ENCODE results near the gene CCDC146.
"Not testable (repeated sequence)": the region's sequence is repeated elsewhere in the genome, so short reads cannot be mapped to it uniquely, and the experiment has no call there.

The CCDC146 gene

DNA sequence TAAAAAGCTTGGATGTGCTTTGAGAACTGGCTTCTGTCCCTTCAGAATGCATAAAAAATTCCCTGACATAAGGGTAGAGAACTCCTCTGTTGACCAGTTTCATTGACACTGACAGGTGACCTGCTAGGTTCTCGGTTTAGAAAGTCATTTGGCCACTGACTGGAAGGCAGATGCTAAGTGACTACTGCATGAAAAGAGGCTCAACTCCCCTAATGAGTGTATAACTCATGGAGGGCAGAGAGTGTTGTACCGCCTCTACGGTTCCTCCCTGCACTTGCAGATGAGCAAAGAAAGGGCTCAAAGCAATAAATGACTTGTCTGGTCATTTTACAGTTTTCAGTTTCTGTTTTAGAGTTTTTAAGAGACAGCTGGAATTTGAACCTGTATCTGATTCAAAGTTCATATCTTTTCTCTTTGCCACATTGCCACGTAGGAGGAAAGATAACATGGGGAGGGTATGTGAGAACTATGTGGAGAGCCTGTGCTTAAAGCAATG, 80.1 kb downstream of the CCDC146 start:
- DNase-seq (ENCODE audit: low spot score) = no peak

DNA sequence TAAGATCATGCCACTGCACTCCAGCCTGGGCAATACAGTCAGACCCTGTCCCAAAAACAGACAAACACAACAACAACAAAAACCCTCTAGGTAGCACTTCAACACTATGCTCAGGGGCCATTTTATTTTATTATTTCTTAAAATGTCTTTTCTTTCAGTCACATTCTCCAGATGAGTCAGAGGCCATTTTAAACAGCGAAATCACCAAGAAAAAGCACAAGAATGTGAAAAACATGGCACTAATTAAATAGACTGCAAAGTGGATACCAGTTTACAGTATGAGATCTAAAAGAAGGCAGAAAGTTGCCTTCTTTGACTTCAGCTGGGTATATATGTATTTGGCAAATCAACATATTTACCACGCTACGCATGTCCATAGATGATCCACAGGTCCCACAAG, 83.3 kb downstream of the CCDC146 start:
- no peak for DNase-seq (ENCODE audit: low spot score)

DNA sequence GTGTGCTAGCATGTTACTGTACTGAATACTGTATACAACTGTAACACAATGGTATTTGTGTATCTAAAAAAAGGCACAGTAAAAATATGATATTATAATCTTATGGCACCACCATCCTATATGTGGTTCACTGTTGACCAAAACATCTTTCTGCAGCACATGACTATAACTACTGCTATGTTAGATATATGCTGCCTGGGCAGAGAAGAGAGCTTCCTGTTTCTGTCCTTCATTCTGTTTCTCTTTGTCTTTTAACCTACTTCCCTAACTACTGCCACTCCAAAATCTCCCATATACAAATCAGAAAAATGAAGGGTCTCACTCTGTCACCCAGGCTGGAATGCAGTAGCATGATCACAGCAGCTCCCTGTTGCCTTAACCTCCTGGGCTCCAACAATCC, 86.0 kb downstream of the CCDC146 start:
- no peak for DNase-seq (ENCODE audit: low spot score)

DNA sequence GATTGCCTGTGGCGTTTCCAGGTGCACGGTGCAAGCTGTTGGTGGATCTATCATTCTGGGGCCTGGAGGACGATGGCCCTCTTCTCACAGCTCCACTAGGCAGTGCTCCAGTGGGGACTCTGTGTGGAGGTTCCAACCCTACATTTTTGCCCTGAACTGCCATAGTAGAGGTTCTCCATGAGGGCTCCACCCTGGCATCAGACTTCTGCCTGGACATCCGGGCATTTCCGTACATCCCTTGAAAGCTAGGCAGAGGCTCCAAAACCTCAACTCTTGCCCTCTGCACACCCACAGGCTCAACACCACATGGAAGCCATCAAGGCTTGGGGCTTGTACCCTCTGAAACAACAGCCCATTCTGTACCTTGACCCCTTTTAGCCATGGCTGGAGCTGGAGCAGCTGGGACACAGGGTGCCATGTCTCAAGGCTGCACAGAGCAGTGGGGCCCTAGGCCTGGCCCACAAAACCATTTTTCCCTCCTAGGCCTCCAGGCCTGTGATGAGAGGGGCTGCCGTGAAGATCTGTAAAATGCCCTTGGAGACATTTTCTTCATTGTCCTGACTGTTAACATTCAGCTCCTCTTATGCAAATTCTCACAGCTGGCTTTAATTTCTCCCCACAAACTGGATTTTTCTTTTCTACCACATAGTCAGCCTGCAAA, 87.2 kb downstream of the CCDC146 start:
- DNase-seq (ENCODE audit: low spot score) = no peak

DNA sequence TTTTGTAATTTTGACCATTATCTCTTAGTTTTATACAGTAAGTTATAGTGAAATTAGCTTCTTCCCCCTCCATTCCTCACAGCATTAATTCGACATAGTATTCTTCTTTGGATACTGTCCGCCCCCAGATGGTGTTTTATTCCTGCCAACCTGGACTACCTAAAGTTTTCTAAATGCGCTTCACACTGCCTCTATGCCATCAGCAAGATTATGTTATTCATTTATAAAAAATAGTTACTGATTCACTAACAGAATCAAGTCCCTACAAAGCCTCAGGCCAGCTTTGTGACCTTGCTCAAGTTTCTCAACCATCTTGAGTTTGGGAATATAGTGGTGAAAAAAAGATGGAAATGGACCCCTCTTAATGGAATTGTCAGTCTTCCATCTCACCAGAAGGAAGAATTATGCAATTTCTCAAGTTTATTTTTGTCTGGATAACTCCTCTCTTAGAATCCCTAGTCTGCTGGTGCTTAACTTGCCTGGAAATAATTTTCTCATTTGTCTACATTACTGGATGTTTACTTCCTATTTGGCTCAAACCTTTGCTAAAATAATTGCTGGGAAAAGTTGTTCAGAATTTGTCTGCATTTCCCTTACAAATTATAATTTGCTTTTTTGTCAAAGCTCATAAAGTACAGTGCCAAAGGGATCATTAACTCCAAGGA, 93.9 kb downstream of the CCDC146 start:
- no peak for DNase-seq (ENCODE audit: low spot score)

DNA sequence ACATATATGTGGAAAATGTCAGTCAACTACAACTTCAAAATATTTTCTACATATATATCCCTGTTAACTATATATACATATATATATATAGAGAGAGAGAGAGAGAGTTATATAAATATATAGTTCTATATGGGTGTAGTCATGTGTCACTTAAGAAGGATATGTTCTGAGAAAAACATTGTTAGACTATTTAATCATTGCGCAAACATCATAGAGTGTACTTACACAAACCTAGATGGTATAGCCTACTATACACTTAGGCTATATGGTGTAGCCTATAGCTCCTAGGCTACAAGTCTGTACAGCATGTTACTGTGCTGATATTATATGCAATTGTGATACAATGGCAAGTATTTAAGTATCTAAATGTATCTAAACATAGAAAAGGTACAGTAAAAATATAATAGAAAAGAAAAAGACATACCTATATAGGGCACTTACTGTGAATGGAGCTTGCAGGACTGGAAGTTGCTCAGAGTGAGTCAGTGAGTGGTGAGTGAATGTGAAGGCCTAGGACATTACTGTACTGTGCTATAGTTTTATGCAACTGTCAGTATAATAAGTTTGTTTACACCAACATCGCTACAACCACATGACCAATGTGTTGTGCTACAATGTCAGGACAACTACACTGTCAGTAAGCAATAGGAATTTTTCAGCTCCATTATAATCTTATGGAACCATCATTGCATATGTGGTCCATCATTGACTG, 95.2 kb downstream of the CCDC146 start:
- DNase-seq (ENCODE audit: low spot score) = no peak

DNA sequence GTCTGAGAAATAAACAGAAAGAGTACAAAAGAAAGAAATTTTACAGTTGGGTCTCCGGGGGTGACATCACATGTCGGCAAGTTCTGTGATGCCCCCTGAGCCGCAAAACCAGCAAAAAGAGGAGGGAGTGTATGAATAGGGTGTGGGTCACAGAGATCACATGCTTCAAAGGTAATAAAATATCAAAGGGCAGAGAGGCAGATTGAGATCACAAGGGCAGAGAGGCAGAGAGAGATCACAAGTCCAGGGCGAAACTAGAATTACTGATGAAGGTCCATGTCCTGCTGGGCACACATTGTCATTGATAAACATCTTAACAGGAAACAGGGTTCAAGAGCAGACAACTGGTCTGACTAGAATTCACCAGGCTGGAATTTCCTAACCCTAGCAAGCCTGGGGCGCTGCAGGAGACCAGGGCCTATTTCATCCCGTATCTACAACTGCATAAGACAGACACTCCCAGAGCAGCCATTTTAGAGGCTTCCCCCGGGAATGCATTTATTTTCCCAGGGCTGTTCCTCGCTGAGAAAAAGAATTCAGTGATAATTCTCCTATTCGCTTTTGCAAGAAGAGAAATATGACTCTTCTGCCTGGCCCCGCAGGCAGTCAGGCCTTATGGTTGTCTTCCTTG, 97.4 kb downstream of the CCDC146 start:
- not testable (repeated sequence) for DNase-seq (ENCODE audit: low spot score)

DNA sequence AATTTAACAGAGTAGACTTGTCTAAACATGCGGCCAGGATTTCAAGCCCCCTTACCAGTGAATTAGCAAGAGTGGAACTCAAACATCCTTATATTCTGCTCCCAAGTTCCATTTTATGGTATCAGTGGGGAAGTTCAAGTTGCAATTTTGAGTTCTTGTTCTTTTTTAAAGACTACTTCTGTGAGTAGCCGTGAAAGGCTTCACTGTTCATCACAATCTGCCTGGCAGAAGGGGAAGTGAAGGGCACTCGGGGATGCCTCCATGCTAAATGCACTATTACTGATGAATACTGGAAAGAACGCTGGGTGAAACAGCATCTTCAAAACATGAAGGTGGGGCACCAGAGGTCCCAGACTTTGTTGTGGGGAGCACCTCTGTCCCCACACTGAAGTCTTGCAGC, 99.7 kb downstream of the CCDC146 start:
- no peak for DNase-seq (ENCODE audit: low spot score)

DNA sequence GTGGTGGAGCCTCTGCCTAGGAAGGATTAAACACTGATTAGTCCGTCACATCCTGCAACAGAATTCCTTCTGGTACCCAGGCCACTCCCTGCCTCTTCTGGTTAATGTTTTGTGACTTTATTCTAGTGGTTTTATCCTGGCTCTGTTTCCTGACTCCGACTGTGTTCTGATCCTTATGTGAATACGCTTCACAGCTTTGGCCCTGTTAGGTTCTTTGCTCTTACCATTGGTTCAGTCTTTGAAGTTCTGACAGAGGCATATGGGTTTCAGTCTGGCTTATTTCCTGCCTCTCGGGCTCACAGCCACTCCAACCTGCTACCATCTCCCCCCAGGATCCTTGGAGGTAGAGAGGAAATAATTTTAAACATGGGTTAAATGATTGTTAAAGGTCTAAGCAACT, 100.4 kb downstream of the CCDC146 start:
- no peak for DNase-seq (ENCODE audit: low spot score)

DNA sequence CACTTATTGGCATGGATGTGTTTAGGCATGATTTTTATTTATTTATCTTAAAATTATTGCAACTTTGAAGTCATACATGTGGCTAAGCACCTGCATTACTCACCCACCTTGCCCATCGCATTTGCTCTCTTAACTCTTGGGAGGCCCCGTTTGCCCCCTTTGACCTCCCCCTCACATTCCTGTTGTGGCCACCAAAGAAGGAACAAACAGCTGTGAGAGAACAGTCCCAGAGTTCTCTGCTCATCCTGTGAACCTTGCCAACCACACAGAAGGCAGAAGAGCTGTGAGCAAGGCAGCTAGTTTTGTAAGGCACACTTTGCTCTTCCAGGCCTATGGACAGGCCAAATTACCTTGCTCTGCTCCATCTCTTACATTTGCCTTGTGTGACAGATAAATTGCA, 100.8 kb downstream of the CCDC146 start:
- no peak for DNase-seq (ENCODE audit: low spot score)

DNA sequence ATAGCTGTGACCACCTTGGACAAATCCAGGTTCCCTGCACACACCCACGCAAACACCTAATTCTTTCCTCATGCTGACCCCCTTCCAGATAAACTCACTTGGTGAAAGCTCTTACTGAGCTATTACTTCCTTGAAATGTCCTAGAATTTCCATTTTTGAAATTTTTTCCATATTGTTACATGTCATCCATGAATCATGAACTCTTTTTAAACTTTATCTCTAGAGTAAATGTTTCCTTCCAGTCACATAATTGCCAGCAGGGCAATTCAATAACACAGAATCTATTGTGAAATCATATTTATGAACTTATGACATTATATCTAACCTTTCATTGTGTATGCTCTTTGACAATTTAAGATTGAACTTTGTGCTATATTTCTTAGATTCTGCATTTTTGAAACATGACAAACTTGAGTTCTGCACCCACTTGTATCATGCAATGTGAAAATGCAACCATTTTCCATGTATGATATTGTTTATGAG, 104.0 kb downstream of the CCDC146 start:
- no peak for DNase-seq (ENCODE audit: low spot score)

DNA sequence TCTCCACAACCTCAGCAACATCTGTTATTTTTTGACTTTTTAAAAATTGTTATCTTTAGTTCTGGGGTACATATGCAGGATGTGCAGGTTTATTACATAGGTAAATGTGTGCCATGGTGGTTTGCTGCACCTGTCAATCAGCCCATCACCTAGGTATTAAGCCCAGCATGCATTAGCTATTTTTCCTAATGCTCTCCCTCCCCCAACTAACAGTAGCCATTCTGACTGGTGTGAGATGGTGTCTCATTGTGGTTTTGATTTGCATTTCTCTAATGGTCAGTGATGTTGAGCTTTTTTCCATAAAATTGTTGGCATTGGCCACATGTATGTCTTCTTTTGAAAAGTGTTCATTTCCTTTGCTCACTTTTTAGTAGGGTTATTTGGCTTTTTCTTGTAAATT, 106.4 kb downstream of the CCDC146 start:
- not testable (repeated sequence) for DNase-seq (ENCODE audit: low spot score)

DNA sequence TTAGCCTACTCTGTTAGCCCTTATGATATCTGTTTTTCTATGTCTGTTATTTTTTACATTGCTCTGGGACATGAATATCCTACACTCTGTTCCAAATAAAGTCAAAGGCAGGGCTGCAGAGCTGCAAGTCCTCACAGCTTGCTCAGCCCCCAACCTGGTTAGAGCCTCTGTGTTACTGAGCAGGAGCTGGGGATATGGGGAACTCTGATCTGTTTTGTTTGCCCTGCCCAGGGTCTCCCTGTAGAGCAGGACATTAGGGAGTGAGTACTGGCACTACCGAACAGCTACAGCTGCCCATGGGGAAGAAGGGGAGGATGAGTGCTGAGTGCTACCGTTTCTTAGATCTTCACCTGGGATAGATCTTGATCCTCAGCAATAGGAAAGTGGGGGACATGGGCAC, 110.1 kb downstream of the CCDC146 start:
- DNase-seq (ENCODE audit: low spot score) = no peak

DNA sequence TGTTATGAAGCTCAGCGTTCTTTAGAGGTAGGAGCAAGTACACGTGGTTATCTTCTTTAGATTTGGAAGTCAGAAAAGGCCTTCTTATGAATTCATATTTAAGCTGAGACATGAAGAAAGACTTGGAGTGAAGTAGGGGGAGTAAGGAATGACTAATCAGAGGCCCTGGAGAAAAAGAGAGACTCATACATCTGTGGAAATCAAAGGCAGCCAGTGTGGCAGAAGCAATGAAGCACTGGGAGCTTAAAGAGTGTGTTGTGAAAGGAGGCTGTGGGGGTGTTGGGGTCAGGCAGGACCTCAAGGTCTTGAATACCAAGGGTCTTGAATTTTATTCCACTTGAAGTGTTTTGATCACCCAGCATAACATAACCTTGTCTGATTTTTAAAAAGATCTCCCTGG, 112.9 kb downstream of the CCDC146 start:
- DNase-seq (ENCODE audit: low spot score) = no peak

DNA sequence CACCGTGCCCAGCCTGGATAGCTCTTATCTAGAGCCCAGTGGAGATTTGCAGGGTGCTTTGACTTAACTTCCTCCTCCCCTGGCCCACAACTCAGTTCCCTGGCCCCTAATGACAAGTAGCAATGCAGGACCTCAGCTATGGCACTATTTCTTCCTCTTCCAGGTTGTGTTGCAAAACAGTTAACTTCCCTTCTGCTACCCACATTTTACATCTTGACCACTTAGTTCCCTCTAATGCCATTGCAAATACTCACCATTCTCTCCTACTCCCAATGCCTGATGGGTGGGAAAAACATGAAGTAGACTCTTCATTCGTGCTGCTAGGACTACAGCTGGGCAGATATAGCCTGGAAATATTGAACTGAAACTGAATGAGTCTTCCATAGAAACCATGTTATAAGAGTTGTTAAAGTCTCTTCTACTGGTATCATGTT, 116.3 kb downstream of the CCDC146 start:
- peak; percentile 9 for DNase-seq (ENCODE audit: low spot score)

DNA sequence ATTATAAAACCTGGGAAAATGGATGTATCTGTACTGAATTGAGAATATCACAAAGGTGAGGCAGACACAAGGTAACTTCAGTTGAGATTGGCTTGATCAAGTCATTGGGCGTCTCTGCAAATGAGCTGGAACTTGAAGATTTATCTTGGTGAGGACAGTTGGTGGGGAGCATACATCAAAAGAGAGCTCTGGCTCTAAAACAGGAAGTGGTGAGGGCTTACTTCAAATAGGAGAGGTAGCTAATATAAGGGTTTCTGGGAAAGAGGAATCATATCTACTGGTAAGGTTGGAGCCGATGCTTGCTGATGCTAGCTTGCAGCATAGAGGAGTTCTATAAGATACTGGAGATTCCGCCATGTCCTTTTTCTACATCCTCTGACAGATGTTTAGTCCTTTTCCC, 117.1 kb downstream of the CCDC146 start:
- no peak for DNase-seq (ENCODE audit: low spot score)

DNA sequence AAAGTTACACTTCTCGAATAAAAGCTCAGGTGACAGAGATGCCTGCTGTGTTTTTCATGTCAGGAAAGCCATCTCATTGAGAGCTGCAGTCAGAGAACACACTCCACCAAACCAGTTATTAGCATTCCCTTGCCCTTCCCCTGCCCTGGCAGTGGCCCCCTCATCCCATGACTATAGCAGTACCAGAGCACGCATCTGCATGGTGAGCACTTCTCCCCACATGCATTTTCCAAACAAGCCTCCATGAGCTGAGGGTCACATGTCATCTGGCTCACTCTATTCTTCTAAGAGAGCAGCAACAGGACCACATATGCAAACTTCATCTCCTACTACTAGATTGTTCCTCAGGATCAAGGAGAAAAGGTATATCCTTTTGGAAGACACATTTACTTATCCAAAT, 119.7 kb downstream of the CCDC146 start:
- no peak for DNase-seq (ENCODE audit: low spot score)

DNA sequence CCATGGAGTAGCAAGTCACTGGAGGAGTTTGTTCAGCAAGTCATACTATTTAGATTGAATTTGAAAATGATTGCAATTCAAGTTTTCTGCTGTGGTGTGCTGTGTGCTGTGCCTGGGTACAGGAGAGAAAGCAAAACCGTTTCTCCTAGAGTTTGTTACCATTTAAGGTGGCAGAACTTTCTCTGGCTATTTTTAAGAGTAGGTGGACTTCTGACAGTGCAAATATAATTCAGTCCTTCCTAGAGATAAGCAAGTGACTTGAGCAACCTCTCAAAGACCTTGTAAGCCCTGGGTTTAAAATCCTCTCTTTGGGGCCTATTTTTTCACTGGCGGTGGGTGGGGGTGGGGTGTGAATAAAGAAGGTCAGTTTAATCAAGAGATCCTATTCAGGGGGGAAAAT, 120.1 kb downstream of the CCDC146 start:
- no peak for DNase-seq (ENCODE audit: low spot score)

DNA sequence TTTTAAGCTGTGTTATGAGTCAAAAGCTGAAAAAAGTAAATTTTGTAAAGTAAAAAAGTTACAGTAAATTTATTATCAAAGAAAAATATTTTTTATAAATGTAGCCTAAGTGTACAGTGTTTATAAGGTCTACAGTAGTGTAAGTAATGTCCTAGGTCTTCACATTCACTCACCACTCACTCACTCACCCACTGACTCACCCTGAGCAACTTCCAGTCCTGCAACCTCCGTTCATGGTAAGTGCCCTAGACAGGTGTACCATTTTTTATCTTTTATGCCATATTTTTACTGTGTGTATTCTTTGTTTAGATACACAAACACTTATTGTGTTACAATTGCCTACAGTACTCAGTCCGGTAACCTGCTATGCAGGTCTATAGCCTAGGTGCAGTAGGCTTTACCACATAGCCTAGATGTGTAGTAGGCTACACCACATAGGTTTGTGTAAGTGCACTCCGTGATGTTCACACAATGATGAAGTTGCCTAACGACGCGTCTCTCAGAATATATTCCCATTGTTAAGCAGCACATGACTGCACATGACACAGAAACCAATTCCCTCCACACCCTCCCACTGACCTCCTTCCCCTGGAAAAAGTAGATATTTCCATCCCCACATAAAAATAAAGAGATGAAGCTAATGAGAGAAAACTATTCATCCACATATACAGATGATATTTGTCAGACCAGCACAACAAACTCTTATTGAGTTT, 122.0 kb downstream of the CCDC146 start:
- DNase-seq (ENCODE audit: low spot score) = no peak

DNA sequence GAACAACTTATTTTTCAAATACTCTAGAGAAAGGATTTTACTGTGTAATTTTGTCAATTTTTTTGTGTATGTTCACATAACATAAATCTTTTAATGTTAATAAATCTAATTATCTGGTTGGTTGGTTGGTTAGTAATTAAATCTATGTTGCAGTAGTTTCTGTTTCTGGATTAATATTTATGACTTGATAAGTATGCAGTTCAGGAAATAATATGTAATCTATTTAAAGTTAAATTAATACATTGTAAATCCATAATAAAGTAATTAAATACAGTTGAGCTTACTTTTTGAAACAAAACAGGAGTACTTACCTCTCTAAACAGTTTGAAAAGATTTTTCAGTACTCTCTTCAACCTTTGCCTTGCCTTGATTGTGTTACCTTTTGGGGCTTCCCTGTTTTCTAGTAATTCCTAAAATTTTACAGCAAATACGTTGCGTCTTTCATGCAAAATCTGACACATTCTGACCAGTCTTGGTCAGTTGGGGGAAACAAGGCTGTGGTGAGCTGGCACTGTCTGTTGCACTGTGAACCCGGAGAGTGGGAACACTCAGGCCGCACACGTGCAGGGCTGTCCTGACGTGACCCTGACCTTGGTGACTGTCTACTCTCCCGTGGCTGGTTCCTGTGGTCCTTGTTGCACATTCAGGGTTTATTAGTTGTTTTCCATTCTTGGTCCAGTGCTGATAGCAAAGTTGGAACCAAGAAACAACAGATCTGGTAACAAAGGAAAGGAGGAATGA, 122.8 kb downstream of the CCDC146 start:
- no peak for DNase-seq (ENCODE audit: low spot score)

DNA sequence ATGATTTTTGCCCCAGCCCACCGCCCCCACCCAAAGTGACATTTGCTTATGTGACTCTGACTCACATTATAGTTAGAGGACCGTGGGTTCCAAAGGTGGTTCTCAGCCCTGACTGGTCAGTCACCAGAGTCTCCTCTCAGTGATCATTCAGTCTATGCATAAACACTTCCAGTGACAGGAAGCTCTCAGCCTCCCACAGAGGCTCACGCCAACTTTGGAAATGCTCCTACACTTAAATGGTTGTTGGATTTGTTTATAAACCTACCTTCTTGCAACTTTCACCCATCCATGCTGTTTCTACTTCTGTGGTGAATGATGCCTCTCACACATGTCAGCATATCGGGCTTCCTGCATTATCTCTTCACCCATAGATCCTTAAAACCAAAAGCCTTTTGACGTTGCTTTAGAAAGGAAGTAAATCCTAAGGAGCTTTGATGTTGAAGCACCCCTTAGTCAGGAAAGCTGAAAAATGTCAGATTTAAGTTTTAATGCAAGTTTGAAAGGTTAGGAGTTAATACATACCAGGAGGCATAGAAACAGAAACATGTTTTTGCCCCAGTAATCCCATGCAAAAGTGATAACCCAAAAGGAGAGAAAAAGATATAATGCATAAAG, 123.7 kb downstream of the CCDC146 start:
- DNase-seq (ENCODE audit: low spot score) = no peak
